Stomach (tissue), 4 donors: Measurements from ENCODE around the gene OR6K2.

Experiments
- CTCF ChIP-seq, 7 experiments: fragments of 450-650 bp in 4 of 7; fragments of 200-600 bp in 3 of 7; sonication (generic) in 3 of 7; IDR thresholded peaks; one replicate each; pipeline ENCODE4 v1.5.1; 2016 to 2019; ENCODE audit warnings: antibody characterized with exemption in 7 of 7, control low read depth in 2 of 7, mild to moderate bottlenecking in 1 of 7
- POLR2AphosphoS5 ChIP-seq, 3 donors: sonication (generic); formaldehyde crosslinking; IDR thresholded peaks; one replicate each; pipeline ENCODE4 v1.6.1; 2016; ENCODE audit warnings: antibody characterized with exemption in 3 of 3

GRCh38 chr1:158720620-158721019, 20.2 kb upstream of the OR6K2 start, which contains the start of gene OR6K3:
- TF ChIP-seq CTCF (IDR thresholded peaks at IDR 0.05), result no peak
- TF ChIP-seq POLR2AphosphoS5 (IDR thresholded peaks at IDR 0.05), result no peak
